Thyroid gland (tissue), 4 donors: ENCODE data around the gene EIF2AK3. TPM values are rescaled to one million over a fixed set of nuclear protein-coding genes. Genes with fewer than 3 reads are reported as not detected.

Experiments used
- DNase-seq, 2 donors: peaks; one replicate each; pipeline ENCODE4 v3.0.0-alpha.2; 2019
- H3K27ac ChIP-seq, 3 donors: fragments of 200-600 bp; sonication (generic); 1 replicate in 2 of 3; 2 replicates in 1 of 3; pipeline ENCODE4 v1.5.1; 2016 to 2019; ENCODE audit warnings: mild to moderate bottlenecking in 1 of 3, moderate library complexity in 1 of 3
- H3K27me3 ChIP-seq: fragments of 200-600 bp; sonication (generic); one replicate; pipeline ENCODE4 v1.5.1; 2019
- H3K36me3 ChIP-seq, 2 donors: fragments of 200-600 bp; sonication (generic); one replicate each; pipeline ENCODE4 v1.5.1; 2016 to 2019
- H3K4me1 ChIP-seq, 2 donors: fragments of 200-600 bp; sonication (generic); one replicate each; pipeline ENCODE4 v1.5.1; 2017 to 2019
- H3K4me3 ChIP-seq, 3 donors: fragments of 200-600 bp; sonication (generic); replicated peaks in 1 of 3; 1 replicate in 2 of 3; 2 replicates in 1 of 3; pipeline ENCODE4 v1.5.1; 2016; ENCODE audit warnings: mild to moderate bottlenecking in 1 of 3
- H3K9me3 ChIP-seq: fragments of 200-600 bp; sonication (generic); one replicate; pipeline ENCODE4 v1.5.1; 2017
- POLR2A ChIP-seq, 2 donors: fragments of 450-650 bp; IDR thresholded peaks; one replicate each; pipeline ENCODE4 v1.6.1; 2017; ENCODE audit warnings: antibody characterized with exemption in 2 of 2, mild to moderate bottlenecking in 2 of 2, moderate library complexity in 1 of 2
- WGBS, 2 donors: methylation state at CpG; one replicate each; pipeline ENCODE4 v1.1.5; 2017; 5-methylcytosine and 5-hydroxymethylcytosine counted together
- intact Hi-C: fragments of 100-400 bp; cut with DNase I; formaldehyde crosslinking; loops from one replicate; pipeline ENCODE4 v1.15.1; 2023
- total RNA-seq, 4 donors: library from RNA; depleted of rRNA; stranded (reverse); fragments of >200 nt; gene quantifications; one replicate each; pipeline ENCODE4 v1.2.3, GENCODE V29; 2016
- TF ChIP-seq, protein P1 (sequence below), 6 experiments: fragments of 200-600 bp in 3 of 6; fragments of 450-650 bp in 3 of 6; sonication (generic) in 3 of 6; IDR thresholded peaks; one replicate each; pipeline ENCODE4 v1.5.1; 2016 to 2019; ENCODE audit warnings: antibody characterized with exemption in 6 of 6, mild to moderate bottlenecking in 2 of 6, inconsistent platforms in 1 of 6, moderate library complexity in 1 of 6

EIF2AK3 gene
- total RNA-seq, 4 donors from 2014 or later, result 35.3 to 52.1 (median 42.9) TPM

DNA sequence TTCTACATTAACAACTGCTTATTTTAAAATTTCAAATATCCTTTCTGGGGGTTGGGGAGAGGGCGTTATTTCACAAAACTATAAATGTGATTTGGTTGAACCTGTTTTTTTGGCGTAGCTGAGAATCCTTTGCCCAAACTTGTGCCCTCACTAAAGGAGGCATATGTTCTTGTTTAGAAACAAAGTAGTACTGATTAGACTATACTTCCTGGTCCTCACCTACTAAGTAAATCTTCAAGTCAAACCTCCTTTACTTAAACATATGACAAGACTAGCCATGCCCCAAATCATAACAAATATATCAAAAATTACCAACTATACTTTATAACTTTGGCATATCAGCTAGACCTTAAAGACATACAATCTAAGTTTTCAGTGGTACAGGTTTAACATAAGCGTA is 5.8 kb downstream of the EIF2AK3 start:
- H3K27me3 ChIP-seq, result no peaks in the 10 kb centered on the region
- WGBS, 2 donors, result 95% methylated on average over 3 of the region's 3 CpGs

DNA sequence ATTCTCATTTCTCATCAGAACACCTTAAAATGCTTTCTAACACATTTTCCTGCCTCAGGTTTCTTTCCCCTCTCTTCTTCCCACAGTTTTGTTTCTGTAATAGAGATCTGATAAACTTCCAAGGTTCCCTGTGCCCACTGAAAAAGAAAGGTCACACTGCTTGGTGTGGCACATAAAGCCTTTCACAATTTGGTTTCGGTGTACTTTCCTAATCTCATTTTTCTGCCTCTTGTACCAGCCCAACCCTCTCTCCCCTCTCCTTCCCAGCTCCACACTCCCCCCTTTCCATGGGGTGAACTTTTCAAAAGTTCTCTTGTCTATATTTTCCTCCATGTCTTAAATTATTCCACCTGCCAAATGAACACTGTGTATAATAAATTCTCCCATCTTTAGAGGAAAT is 7.2 kb downstream of the EIF2AK3 start:
- Histone ChIP-seq H3K9me3 (no peaks in the 10 kb centered on the region), H3K4me3 (no peak overlapping the region), H3K27ac (no peak overlapping the region), H3K4me1 (peaks cover 23 to 49% of the 10 kb centered on the region in 2 donors), H3K36me3 (no peaks in the 10 kb centered on the region), H3K27me3 (no peaks in the 10 kb centered on the region)
- 87 to 93% methylated on average over 1 of the region's 1 CpG for WGBS, 2 donors
- DNase-seq, result no peak
- intact Hi-C loops, result no loop called here
- no peak for TF ChIP-seq POLR2A (IDR thresholded peaks at IDR 0.05)
- TF ChIP-seq, protein P1, sequence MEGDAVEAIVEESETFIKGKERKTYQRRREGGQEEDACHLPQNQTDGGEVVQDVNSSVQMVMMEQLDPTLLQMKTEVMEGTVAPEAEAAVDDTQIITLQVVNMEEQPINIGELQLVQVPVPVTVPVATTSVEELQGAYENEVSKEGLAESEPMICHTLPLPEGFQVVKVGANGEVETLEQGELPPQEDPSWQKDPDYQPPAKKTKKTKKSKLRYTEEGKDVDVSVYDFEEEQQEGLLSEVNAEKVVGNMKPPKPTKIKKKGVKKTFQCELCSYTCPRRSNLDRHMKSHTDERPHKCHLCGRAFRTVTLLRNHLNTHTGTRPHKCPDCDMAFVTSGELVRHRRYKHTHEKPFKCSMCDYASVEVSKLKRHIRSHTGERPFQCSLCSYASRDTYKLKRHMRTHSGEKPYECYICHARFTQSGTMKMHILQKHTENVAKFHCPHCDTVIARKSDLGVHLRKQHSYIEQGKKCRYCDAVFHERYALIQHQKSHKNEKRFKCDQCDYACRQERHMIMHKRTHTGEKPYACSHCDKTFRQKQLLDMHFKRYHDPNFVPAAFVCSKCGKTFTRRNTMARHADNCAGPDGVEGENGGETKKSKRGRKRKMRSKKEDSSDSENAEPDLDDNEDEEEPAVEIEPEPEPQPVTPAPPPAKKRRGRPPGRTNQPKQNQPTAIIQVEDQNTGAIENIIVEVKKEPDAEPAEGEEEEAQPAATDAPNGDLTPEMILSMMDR (IDR thresholded peaks at IDR 0.05), result no peak

More for the DNA sequence above, 5.8 kb downstream of the EIF2AK3 start:
- Histone ChIP-seq H3K36me3 (no peaks in the 10 kb centered on the region), H3K4me3 (no peak overlapping the region), H3K9me3 (no peaks in the 10 kb centered on the region), H3K4me1 (peaks cover 23 to 50% of the 10 kb centered on the region in 2 donors), H3K27ac (no peak overlapping the region)
- intact Hi-C loops, result no loop called here
- TF ChIP-seq, protein P1 (IDR thresholded peaks at IDR 0.05), result no peak
- TF ChIP-seq POLR2A (IDR thresholded peaks at IDR 0.05), result no peak
- no peak for DNase-seq

DNA sequence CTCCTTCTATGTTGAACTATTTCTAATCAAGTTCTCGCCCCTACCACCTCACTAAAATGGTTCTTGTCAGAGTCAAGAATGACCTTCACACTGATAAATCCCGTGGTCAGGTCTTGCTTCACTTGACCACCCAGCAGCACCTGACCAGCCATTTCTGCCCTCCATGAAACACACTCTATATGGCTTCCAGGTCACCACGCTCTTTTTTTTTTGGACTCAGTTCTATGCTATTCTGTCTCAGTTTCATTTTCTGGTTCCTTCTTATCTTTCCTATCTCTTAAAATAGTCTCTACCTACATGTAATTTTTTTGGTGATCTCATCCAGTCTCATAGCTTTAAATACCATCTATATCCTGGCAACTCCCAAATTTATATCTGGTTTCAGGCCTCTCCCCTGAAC is 11.4 kb downstream of the EIF2AK3 start:
- H3K4me1 ChIP-seq, result peaks cover 0 to 38% of the 10 kb centered on the region in 2 donors
- intact Hi-C loops, result no loop called here
- no peaks in the 10 kb centered on the region for H3K27me3 ChIP-seq
- no peak overlapping the region for H3K4me3 ChIP-seq
- no peak for DNase-seq
- no peaks in the 10 kb centered on the region for H3K9me3 ChIP-seq
- H3K36me3 ChIP-seq, result no peaks in the 10 kb centered on the region
- TF ChIP-seq, protein P1 (IDR thresholded peaks at IDR 0.05), result no peak
- TF ChIP-seq POLR2A (IDR thresholded peaks at IDR 0.05), result no peak
- WGBS, 2 donors, result 97 to 98% methylated on average over 3 of the region's 3 CpGs
- H3K27ac ChIP-seq, result no peak overlapping the region

DNA sequence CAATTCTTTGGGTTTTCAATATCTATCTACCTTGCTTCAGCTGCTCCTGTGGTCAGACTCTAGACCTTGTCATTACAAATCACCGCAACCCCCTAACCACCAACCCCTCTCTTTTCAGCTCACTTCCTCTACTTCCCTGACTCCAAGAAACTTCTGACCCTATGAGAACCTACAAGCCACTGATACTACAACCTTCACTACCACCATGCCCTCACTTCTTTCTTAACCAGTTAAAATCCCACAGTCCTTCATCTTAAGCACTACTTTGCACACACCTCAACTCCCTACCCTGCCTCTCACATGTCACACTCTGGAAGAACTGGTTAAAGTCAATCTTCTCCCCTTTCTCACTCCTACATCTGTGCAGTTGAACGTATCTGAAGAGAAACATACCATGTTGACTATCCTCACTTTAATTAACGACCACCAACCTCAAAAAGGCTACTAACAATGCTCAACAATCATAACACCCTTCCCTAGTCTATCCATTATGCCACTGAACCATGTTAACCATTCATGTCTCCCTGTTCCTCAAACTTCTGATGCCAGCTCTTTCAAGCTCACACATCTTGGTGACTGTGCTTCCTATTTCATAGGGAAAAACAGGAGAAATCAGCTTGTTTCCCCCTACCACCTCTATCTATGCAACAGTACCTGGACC is 12.6 kb downstream of the EIF2AK3 start:
- H3K27ac ChIP-seq, result peak overlapping the region in 1 of 3 donors; percentile 5

DNA sequence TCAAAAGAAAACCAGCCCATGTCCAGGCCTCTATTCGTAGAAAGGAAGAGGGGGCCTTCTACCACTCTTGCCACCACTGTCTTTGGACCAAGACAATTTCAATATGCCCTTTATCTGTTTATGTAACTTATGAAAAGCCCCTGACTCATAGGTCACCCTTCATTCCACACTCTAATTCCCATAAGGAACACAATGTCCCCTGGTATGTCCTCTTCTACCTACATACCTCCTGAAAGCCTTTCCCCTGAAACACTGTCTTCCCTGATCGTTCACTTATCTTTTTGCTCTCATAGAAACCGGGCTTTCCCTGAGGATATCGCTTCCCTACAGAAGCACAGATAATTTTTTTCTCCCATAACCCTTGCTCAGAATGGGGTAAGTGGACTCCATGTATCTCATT is 13.3 kb downstream of the EIF2AK3 start:
- Histone ChIP-seq H3K4me3 (no peak overlapping the region), H3K27ac (no peak overlapping the region), H3K27me3 (no peaks in the 10 kb centered on the region), H3K4me1 (peaks cover 3 to 29% of the 10 kb centered on the region in 2 donors), H3K36me3 (no peaks in the 10 kb centered on the region), H3K9me3 (no peaks in the 10 kb centered on the region)
- TF ChIP-seq POLR2A (IDR thresholded peaks at IDR 0.05), result no peak
- TF ChIP-seq, protein P1 (IDR thresholded peaks at IDR 0.05), result no peak
- no peak for DNase-seq
- WGBS, 2 donors, result 95% methylated on average over 4 of the region's 4 CpGs
- intact Hi-C loops, result no loop called here

More for the DNA sequence above, 12.6 kb downstream of the EIF2AK3 start:
- WGBS, 2 donors, result 92 to 95% methylated on average over 3 of the region's 3 CpGs
- peaks cover under 1 to 29% of the 10 kb centered on the region in 2 donors for H3K4me1 ChIP-seq
- H3K4me3 ChIP-seq, result no peak overlapping the region
- intact Hi-C loops, result no loop called here
- H3K27me3 ChIP-seq, result no peaks in the 10 kb centered on the region
- TF ChIP-seq, protein P1 (IDR thresholded peaks at IDR 0.05), result no peak
- no peak for TF ChIP-seq POLR2A (IDR thresholded peaks at IDR 0.05)
- no peaks in the 10 kb centered on the region for H3K9me3 ChIP-seq
- no peak for DNase-seq
- no peaks in the 10 kb centered on the region for H3K36me3 ChIP-seq
